ENCODE data around the gene SEMA4A. TPM values are rescaled to one million over a fixed set of nuclear protein-coding genes. Genes with fewer than 3 reads are reported as not detected.

SEMA4A gene
- total and polyA plus RNA-seq, 2 of the 8 experiments (the other 6 are each of a cell fraction or from before 2014, with no cell fraction given) = 7.3 to 10.6 TPM

GRCh38 chr1:156193488-156194299, 40.3 kb downstream of the SEMA4A start, which contains the start of gene SLC25A44 (continued):
- TF ChIP-seq GTF2F1 (IDR thresholded peaks at IDR 0.05; ENCODE audit: borderline replicate concordance, low read depth, low read length) (no peak), GABPA (IDR thresholded peaks at IDR 0.05; ENCODE audit: borderline replicate concordance, insufficient read depth, low read length) (peak; percentile 86; the same call in 1 of the 2 replicates), SP1 (IDR thresholded peaks at IDR 0.05; ENCODE audit: low read depth, low read length) (peak; percentile 91), HDAC2 (IDR thresholded peaks at IDR 0.05; ENCODE audit: borderline replicate concordance in 1 of 2, low read depth in 2 of 2, low read length in 2 of 2) (0 out of 4 replicates have a peak, but pooled peaks of 1 of the 2 experiments have one; percentile 81), KDM5A (IDR thresholded peaks at IDR 0.05; ENCODE audit: low read length) (peak; percentile 69; the same call in 1 of the 2 replicates), POLR2A (IDR thresholded peaks at IDR 0.05; ENCODE audit: control extremely low read depth in 1 of 2, low read depth in 2 of 2, low read length in 2 of 2) (peak; percentile 59 to 66; a peak in 2 of 3 replicates), EP300 (IDR thresholded peaks at IDR 0.05; ENCODE audit: borderline replicate concordance in 1 of 2, low read depth in 2 of 2, low read length in 2 of 2) (0 out of 3 replicates have a peak, but pooled peaks of 1 of the 2 experiments have one; percentile 26), SIN3A (conservative IDR thresholded peaks at IDR 0.05 in 1 of 2, IDR thresholded peaks at IDR 0.05 in 1 of 2; ENCODE audit: low read depth in 1 of 2, low read length in 2 of 2) (peak; percentile 31 to 93; a peak in 2 of 4 replicates), CREB1 (IDR thresholded peaks at IDR 0.05) (peak; percentile 71), KDM1A (IDR thresholded peaks at IDR 0.05; ENCODE audit: borderline replicate concordance, low read length) (0 out of 2 replicates have a peak, but pooled peaks have one; percentile 16), CTCF (IDR thresholded peaks at IDR 0.05; ENCODE audit: control extremely low read depth in 1 of 3, insufficient read depth in 1 of 3, low read depth in 1 of 3, low read length in 3 of 3) (peak; percentile 25 to 52 (median 51)), ASH2L (IDR thresholded peaks at IDR 0.05; ENCODE audit: low read length) (peak; percentile 27), SIX5 (IDR thresholded peaks at IDR 0.05; ENCODE audit: low read depth, low read length) (peak; percentile 41; the same call in 1 of the 2 replicates), EGR1 (IDR thresholded peaks at IDR 0.05; ENCODE audit: borderline replicate concordance, low read depth, low read length) (peak; percentile 68; the same call in 1 of the 2 replicates)
- TF ChIP-seq, protein P1, sequence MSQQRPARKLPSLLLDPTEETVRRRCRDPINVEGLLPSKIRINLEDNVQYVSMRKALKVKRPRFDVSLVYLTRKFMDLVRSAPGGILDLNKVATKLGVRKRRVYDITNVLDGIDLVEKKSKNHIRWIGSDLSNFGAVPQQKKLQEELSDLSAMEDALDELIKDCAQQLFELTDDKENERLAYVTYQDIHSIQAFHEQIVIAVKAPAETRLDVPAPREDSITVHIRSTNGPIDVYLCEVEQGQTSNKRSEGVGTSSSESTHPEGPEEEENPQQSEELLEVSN (IDR thresholded peaks at IDR 0.05) = 0 out of 2 replicates have a peak, but pooled peaks have one; percentile 28
